Measurements from ENCODE around the gene CCL13. TPM values are rescaled to one million over a fixed set of nuclear protein-coding genes. Genes with fewer than 3 reads are reported as not detected.

The CCL13 gene
- total and polyA plus RNA-seq, 10 of the 15 experiments (the other 5 are each of a cell fraction or from before 2014, with no cell fraction given), result not detected

GRCh38 chr17:34341916-34342315 lies 14.4 kb upstream of the CCL13 start:
- DNase-seq (ENCODE audit: low read depth, low spot score) (no peak), ATAC-seq (no peak), FAIRE-seq (no peak)
- Histone ChIP-seq H3K36me3 (ENCODE audit: control insufficient read depth in 2 of 2, insufficient read depth in 2 of 2, low read length in 1 of 2) (no peaks in the 10 kb centered on the region), H4K20me1 (ENCODE audit: control insufficient read depth, insufficient read depth) (no peaks in the 10 kb centered on the region), H2AFZ (ENCODE audit: control insufficient read depth, low read depth, low read length) (no peak overlapping the region), H3K4me2 (ENCODE audit: control insufficient read depth, insufficient read depth) (no peak overlapping the region), H3K9ac (ENCODE audit: control insufficient read depth, insufficient read depth, low read length) (no peak overlapping the region), H3K9me3 (replicated peaks; ENCODE audit: control insufficient read depth, insufficient read depth, low read length) (no peaks in the 10 kb centered on the region), H3K27me3 (replicated peaks in 1 of 2; ENCODE audit: control insufficient read depth in 2 of 2, insufficient read depth in 2 of 2, low read length in 1 of 2) (no peaks in the 10 kb centered on the region), H3K4me3 (no peak overlapping the region), H3K4me1 (ENCODE audit: control insufficient read depth, insufficient read depth, low read length) (no peaks in the 10 kb centered on the region), H3K27ac (ENCODE audit: control insufficient read depth, insufficient read depth) (no peak overlapping the region), H3K79me2 (ENCODE audit: control insufficient read depth, insufficient read depth, low read length) (no peaks in the 10 kb centered on the region)
- TF ChIP-seq RBBP5 (conservative IDR thresholded peaks at IDR 0.05) (no peak), NR2F1 (conservative IDR thresholded peaks at IDR 0.05) (no peak), MTA2 (IDR thresholded peaks at IDR 0.05; ENCODE audit: low read depth) (no peak), SIN3A (IDR thresholded peaks at IDR 0.05; ENCODE audit: low read depth, low read length) (no peak), PKNOX1 (IDR thresholded peaks at IDR 0.05) (no peak), BCL11A (IDR thresholded peaks at IDR 0.05; ENCODE audit: low read depth, low read length) (no peak), CREM (IDR thresholded peaks at IDR 0.05; ENCODE audit: low read depth) (no peak), BHLHE40 (IDR thresholded peaks at IDR 0.05; ENCODE audit: borderline replicate concordance in 1 of 2, low read depth in 2 of 2, low read length in 1 of 2) (no peak)
- TF ChIP-seq, protein P1, sequence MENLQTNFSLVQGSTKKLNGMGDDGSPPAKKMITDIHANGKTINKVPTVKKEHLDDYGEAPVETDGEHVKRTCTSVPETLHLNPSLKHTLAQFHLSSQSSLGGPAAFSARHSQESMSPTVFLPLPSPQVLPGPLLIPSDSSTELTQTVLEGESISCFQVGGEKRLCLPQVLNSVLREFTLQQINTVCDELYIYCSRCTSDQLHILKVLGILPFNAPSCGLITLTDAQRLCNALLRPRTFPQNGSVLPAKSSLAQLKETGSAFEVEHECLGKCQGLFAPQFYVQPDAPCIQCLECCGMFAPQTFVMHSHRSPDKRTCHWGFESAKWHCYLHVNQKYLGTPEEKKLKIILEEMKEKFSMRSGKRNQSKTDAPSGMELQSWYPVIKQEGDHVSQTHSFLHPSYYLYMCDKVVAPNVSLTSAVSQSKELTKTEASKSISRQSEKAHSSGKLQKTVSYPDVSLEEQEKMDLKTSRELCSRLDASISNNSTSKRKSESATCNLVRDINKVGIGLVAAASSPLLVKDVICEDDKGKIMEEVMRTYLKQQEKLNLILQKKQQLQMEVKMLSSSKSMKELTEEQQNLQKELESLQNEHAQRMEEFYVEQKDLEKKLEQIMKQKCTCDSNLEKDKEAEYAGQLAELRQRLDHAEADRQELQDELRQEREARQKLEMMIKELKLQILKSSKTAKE (IDR thresholded peaks at IDR 0.05; ENCODE audit: low read depth, poor library complexity, severe bottlenecking), result no peak
- ChIA-PET CTCF (interaction anchor here (1.0 kb wide), 1 partner anchor 19 kb away, joined by 5 read pairs; no protein-coding TSS in a partner anchor), POLR2A (no interaction called here), RAD21 (ENCODE audit: unreplicated experiment) (no interaction called here), SMC1A (ENCODE audit: uncharacterized antibody, unreplicated experiment) (no interaction called here)
- intact Hi-C loops (cut with micrococcal nuclease; ENCODE audit: unreplicated experiment), result no loop called here
- 47% methylated on average over 2 of the region's 2 CpGs for WGBS (ENCODE audit: insufficient coverage, insufficient replicate concordance, low lambda C conversion rate, missing lambda C conversion rate)
- no TSS peak for BruUV-seq (replicated peaks)
- in situ Hi-C loops (cut with MboI), result no loop called here

All from GM12878 (cell line).